HG03457 (cell line): ENCODE results near the gene ROBO1.
"Not testable (repeated sequence)": the region's sequence is repeated elsewhere in the genome, so short reads cannot be mapped to it uniquely, and the experiment has no call there.

ENCODE experiments used
- ATAC-seq: cut with Tn5 transposase; IDR thresholded peaks from one replicate; pipeline ENCODE4 v1.9.1; 2021; ENCODE audit warnings: moderate number of reproducible peaks; ENCODE audit not compliant: unreplicated experiment

Gene ROBO1

DNA sequence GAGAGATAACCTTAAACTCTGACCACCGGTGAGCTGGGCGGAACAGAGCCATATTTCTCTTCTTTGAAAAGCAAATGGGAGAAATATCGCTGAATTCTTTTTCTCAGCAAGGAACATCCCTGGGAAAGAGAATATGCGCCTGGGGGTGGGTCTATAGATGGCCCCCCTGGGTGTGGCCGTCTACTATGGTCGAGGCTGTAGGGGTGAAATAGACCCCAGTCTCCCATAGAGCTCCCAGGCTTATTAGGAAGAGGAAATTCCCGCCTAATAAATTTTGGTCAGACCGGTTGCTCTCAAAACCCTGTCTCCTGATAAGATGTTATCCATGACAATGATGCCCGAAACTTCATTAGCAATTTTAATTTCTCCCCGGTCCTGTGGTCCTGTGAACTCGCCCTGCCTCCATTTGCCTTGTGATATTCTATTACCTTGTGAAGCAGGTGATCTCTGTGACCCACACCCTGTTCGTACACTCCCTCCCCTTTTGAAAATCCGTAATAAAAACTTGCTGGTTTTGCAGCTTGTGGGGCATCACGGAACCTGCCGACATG is 441.9 kb downstream of the ROBO1 start:
- not testable (repeated sequence) for ATAC-seq

- no peak for ATAC-seq
Measured at GRCh38 chr3:79317551-79318518, 450.0 kb downstream of the ROBO1 start.

DNA sequence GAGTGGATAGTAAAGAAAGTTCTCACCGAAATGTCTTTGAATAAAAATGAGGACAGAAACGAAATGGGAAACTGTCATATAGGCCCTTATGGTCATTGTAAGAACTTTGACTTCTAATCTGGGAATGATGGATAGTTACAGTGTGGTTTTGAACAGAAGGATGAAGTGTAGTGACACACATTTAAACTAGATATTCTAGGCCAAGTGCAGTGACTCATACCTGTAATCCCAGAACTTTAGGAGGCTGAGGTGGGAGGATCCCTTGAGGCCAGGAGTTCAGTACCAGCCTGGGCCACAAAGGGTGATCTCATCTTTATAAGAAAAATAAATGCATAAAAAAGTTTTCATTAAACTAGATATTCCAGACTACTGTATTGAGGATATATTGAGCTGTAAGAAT is 452.8 kb downstream of the ROBO1 start:
- ATAC-seq = no peak

GRCh38 chr3:79314544-79314943 is 453.3 kb downstream of the ROBO1 start:
- ATAC-seq = no peak

DNA sequence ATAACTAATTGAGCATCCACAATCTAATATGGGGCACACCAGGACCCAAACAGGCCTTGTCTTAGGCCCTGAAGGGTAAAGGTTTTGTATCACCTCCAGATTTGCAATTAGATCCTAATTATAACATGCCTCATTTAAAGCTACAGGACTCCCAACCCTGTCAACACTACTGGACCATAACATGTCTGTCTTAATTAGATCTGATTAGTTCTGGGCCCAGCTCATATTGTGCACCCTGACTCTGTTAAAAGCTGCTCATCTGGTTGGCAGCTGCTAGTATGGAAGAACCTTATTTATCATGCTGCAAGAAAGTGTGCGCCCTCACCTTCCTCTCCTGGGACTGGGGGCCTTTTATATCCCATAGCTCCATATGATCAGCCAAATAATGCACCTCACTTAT is 457.8 kb downstream of the ROBO1 start:
- no peak for ATAC-seq

DNA sequence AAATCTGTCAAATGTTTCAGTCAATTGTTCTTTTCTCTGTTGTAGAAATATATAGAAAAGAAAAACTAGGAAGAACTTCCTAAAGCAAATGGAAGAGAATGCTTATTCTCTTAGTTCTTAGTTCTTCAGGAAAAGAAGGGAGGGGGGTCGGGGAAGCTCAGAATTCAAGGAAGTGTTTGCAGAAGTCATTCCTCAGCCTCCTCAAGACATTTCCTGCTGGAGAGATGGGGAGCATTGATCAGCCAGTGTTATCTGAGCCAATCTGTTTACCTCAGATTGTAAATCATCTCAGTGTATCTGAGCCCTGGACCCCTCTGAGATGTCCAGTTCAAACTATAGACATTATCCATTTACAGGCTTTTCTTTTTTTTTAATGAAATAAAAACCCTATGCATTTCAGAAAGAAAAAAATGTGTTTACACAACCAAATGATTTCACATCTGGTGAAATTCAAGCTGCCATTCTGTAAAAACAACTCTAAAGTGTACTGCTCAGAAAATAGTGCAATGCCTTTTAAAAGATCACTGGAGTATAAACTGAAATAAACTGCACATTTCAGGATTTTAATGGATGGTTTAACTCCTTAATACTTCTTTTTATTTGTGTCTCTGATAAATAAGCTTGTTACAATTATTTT is 460.7 kb downstream of the ROBO1 start:
- no peak for ATAC-seq

DNA sequence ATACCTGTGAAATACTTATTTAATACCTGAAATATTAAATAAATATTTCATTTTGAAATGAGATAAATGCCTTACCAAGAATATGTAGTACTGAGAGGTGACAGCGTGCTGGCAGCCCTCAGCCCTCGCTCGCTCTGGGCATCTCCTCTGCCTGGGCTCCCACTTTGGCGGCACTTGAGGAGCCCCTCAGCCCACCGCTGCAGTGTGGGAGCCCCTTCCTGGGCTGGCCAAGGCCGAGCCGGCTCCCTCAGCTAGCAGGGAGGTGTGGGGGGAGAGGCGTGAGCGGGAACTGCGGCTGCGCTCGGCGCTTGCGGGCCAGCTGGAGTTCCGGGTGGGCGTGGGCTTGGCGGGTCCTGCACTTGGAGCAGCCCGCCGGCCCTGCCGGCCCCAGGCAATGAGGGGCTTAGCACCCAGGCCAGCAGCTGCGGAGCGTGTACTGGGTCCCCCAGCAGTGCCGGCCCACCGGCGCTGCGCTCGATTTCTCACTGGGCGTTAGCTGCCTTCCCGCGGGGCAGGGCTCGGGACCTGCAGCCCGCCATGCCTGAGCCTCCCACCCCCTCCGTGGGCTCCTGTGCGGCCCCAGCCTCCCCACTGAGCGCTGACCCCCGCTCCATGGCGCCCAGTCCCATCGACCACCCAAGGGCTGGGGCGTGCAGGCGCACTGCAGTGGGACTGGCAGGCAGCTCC is 467.7 kb downstream of the ROBO1 start:
- not testable (repeated sequence) for ATAC-seq

DNA sequence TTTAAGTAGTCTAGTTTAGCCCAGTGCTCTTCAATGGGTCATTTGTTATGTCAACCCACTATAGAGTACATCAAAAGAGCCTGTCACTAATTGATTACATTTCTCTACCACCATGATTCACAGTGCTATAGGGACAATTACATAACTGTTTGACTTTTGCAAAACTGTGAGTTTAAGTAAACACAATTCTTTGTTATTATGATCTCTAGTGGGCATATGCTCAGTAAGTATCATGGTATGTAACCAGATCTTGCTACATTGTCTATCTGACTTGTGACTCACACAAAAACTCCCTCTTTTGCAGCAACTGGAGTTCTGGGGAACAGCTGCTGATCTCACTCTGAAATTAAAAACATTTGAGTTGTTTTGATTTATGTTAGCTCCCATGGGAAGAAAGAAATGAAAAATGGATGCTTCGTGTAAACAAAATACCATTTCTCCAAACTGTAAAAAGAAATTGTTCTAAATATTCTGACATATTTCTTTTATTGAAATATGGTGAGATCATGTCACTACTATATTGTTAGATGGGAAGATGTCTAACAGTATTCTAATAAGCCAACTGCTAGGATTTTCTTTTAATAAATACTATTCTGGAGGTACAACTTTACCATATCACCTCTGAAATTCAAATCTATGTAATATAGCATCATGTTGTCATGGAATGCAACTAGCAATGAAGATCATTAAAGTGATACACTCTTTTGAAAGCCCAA is 470.4 kb downstream of the ROBO1 start:
- ATAC-seq = no peak

- ATAC-seq = no peak
Measured at GRCh38 chr3:79286882-79287281, 480.9 kb downstream of the ROBO1 start.

DNA sequence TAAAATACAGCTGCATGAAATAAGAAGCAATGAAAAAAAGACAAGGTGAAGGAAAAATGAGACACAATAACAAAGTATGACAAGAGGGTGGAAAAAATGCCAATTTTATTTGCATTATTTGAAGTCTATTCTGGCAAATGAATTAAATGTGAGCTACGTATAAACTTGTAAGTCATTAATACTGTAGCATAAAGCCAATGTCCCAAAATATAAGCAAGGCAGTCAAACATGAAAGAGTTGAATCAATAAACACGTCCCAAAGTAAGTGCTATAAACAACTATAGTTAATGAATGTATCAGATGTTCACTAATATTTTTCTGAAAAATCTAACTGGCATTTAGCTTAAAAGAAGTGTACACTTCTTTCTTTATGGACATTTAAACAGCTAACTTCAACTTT is 481.9 kb downstream of the ROBO1 start:
- ATAC-seq = no peak

- ATAC-seq = no peak
Measured at GRCh38 chr3:79285380-79285779, 482.4 kb downstream of the ROBO1 start.

GRCh38 chr3:79284781-79285180 is 483.0 kb downstream of the ROBO1 start:
- no peak for ATAC-seq

- no peak for ATAC-seq
Measured at GRCh38 chr3:79278681-79279080, 489.1 kb downstream of the ROBO1 start.

- ATAC-seq = no peak
Measured at GRCh38 chr3:79268422-79268821, 499.4 kb downstream of the ROBO1 start.

DNA sequence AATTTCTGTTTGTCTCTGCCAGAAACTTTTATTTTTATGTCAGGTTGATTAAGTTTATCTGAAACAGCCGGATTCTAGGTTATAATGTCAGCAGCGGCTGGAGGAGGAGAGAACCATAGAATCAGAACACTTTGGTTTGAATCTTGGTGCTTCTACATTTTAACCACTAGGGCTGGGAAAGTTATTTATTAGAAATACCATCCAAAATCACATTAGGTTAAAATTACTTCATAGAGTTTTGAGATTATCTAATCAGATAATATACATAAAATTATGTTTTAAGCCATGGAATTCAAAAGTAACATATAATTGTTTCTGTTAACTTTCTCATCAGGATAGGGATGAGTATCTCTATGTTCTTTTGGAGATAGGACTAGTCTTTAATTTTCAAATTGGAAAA is 502.9 kb downstream of the ROBO1 start:
- no peak for ATAC-seq

- no peak for ATAC-seq
Measured at GRCh38 chr3:79263423-79263822, 504.4 kb downstream of the ROBO1 start.

DNA sequence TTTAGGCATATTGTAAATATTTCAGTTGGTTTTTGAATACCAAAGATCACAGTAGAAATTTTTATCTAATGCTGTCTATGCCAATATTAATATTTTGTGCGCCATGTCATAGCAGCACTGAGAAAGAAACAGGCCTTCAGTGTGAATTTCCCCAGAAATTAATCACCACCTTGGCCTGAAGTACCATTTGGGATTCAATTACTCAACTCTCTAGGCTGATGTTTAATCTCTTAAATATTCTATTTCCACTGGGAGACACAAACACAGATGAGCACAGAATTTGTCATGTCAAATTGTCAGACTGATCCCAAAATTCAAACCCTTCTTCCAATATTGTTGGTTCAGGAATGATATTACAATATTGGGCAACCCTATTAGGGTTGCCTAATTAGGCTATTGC is 509.3 kb downstream of the ROBO1 start:
- ATAC-seq = no peak

DNA sequence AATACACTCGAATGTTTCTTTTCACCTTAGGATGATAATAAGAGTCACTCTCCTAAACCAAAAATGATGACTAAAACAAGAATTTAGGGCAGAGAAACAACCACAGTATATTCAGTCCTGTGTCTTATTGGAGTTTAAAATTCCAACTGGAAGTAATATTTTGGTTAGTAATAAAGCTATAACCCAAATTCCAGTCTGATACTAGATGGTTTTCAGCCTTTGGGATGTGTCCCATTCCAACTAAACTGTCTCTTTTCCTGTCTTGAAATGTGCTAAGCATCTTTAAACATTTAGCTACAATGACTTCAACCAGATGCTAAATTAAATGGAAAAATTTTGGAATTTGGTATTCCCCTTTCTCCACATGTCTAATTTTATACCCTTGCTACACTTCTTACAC is 510.0 kb downstream of the ROBO1 start:
- ATAC-seq = no peak

- no peak for ATAC-seq
Measured at GRCh38 chr3:79255702-79256101, 512.1 kb downstream of the ROBO1 start.

- ATAC-seq = no peak
Measured at GRCh38 chr3:79255292-79255691, 512.5 kb downstream of the ROBO1 start.

DNA sequence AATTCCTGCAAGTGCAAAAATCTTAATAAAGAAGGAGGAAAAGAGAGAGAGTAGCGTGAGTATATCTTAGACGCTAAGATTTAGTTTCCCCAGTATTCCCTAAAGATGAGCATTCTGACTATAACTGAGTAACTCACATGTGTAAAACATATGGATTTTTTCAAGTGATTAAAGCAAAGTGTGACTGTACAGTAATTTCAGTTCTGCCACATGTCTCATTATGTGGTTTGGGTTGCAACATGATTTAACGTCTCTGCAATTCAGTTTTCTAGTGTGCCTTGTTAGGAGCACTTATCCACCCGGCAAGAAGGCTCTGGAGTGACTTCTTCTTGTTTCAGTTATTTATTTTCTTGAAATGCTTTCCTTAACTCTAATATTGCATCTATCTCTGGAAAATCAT is 514.1 kb downstream of the ROBO1 start:
- no peak for ATAC-seq
